Raji (cell line): ENCODE data around the gene FRMD4A.

Experiments used
- POLR2A ChIP-seq: IDR thresholded peaks from 2 replicates; pipeline ENCODE4 v1.6.1; 2011; ENCODE audit warnings: low read depth, low read length, control low read depth; ENCODE audit not compliant: insufficient read depth

FRMD4A gene

DNA sequence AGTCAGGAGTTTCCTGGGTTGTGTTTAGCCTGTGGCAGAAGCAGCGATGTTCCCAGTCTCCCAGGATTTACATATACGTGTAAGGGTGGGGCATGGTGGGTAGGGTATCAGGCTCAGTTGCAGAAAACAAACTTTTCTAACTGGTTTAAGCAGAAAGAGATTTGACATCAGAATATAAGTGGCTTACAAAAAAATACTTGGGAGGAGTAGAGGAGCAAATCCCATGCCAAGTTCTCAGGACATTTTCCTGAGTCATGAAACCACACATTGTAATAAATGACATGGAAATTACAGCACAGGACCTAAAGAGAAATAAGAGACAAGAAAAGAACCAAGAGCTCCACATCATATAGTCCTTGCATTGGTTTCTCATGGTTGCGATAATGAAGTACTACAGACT is 26.2 kb upstream of the FRMD4A start:
- no peak for TF ChIP-seq POLR2A

- no peak for TF ChIP-seq POLR2A
Measured at GRCh38 chr10:14355750-14356149, 25.0 kb upstream of the FRMD4A start.

DNA sequence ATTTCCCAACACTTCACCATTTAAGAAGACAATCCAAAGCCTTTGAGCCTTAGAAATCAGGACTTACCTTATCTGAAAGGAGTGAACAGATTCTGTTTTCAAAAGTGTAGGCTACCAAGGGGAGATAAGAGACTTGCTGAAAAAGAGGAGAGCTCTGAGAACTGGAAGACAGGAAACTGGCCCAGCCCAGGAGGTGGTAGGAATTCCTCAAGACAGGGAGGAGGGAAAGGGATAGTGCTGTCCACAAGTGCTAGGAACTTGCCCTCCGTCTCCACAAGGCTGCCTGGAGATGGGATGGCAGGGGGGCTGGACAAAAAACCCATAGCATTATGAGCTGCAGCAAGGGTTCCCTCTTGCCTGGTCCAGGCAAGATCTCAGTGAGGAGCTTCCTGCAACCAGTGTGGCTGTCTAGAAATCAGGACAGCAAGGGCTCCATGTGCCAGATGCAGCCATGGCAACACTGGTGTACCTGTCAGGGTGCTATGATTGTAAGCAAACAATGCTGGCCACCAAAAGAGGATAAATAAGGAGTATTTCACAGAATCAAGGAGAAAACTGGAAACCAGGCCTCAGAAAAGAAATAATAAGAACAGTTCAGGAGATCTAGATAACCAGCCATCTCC is 22.7 kb upstream of the FRMD4A start:
- TF ChIP-seq POLR2A = no peak

DNA sequence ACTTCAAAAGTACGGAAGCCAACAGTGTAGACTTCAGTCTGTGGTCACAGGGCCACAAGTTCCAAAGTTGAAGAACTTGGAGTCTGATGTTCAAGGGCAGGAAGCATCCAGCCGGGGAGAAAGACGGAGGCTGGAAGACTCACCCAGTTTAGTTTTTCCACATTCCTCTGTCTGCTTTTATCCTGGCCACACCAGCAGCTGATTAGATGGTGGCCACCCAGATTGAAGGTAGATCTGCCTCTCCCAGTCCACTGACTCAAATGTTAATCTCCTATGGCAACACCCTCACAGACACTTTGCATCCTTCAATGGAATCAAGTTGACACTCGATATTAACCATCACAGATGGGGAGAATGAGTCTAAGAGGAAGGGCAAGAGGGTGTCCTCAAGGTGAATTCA is 19.3 kb upstream of the FRMD4A start:
- TF ChIP-seq POLR2A = no peak

DNA sequence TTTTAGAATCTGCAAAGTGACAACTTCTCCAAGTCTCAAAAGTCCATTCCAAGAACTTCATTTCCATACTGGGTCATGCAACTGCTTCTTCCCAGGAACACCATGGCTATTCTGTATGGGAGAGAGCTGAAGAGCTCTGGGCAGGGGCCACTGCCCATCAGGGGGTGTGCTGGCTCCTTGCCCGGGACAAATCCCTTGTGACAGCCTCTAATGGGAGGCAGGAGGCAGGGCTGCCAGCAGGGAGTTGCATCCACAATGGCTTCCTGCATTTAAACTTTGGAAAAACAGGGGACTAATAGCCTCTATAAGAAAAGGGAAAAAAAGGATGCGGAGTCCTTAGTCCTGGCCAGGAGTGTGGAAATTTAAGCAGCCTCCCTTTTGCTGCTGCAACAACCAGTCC is 18.4 kb upstream of the FRMD4A start:
- TF ChIP-seq POLR2A = no peak

- TF ChIP-seq POLR2A = no peak
Measured at GRCh38 chr10:14345262-14345661, 14.5 kb upstream of the FRMD4A start.

GRCh38 chr10:14340051-14340744 is 9.5 kb upstream of the FRMD4A start:
- no peak for TF ChIP-seq POLR2A

DNA sequence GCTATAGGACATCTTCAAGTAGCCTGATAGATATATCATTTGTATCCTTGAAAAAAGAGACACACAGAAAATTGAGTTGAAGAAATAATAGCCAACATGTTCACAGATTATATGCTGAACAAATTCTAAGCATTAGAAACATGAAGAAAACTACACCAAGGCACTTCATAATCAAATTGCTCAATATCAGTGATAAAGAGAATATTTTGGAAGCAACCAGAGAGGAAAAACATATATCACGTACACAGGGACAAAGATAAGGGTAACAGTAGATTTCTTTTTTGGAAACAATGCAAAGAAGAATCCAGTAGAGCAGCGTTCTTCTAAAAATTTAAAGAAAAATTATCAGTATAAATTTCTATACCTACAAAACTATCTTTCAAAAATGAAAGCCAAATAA is 6.0 kb upstream of the FRMD4A start:
- no peak for TF ChIP-seq POLR2A

DNA sequence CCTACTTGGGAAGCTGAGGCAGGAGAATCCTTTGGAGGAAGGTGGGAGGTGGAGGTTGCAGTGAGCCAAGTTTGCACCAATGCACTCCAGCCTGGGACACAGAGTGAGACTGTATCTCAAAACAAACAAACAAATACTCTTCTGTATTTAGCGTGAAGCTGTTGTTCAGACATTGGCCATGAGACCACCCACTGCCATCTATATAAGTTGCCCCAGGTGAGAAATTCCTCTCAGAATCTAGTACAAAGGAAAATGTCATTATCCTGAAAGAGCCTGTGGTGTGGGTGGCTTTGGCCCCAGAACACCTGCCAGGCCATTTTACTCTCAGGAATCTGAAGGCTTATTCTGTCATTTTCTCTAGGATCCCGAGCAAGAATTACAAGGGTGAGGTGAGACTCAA is 4.0 kb upstream of the FRMD4A start:
- TF ChIP-seq POLR2A = no peak

DNA sequence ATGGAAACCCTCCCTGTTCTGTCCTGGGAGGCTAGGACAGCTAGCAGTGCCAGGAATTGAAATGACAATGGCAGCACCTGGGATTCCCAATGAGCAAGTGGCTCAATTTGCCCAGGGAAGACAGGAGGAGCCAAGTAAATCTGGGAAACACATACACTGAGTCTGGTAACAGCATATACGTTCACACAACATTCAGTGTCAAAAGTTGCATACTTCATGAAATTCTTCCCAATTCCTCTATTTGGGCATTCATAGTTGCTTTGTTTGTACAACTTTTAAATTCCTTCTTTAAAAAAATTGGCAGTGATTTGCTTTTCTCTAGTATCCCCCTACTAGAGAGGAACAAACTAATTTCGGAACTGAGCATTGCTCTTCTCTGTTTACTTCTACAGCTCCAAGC is 2.9 kb upstream of the FRMD4A start:
- no peak for TF ChIP-seq POLR2A

DNA sequence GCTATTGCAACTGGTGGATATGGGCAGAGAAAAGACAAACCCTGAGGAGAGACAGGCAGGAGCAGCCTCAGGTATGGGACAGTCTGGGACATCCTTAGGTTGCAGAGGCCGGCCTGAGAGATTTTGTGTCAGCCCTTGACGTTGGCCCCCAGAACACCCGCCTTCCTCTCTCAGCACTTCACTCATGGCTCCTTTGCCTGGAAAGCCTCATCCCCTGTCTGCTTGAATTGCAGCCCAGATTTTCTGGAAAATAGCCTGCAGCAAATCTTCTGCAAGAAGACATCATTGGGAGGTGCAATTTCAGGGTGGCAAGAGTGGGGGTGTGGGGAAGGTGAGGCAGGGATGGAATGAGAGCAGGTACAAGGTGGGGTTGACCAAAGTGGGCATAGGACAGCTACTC is 2.2 kb upstream of the FRMD4A start:
- TF ChIP-seq POLR2A = no peak

DNA sequence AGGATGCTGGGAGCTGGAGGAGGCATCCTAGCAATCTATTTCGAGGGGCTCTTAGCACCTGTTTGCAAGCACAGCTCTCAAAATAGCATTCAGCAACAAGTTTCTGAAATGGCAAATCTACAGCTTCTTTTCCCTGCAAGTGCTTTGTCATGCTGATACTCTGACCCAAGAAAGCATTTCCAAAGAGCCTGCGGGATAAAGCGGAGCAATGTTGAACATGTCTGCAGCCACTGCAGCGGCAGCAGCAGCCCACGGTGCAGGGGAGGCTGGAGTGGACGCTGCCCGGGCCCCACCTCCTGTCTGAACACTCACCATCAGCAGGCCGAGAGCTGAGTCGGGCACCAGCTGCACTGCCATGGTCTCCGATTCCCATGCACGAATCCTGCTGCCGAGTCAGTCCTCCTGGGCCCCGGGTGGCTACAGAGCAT is 964 bp downstream of the FRMD4A start:
- TF ChIP-seq POLR2A = no peak

- TF ChIP-seq POLR2A = no peak
Measured at GRCh38 chr10:14328881-14329672, 1.6 kb downstream of the FRMD4A start.

- TF ChIP-seq POLR2A = no peak
Measured at GRCh38 chr10:14327527-14327926, 3.2 kb downstream of the FRMD4A start.

DNA sequence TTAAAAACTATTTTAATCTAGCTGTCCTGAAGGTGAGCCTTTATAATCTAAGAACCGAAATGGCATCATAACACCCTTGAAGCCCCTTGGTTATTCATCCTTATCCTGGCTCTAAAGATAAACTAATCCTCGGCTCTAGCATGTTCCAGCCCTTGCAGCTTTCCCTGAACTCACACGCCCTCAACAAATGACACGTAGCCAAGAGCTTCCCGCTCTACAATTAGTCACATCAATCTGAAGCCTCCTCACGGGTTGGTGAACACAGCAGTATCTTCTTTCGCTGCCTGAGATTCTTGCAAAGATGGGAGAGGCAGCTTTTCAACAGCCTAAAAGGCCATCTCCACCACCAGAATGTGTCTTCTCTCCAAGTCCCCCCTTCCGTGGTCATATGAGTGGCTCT is 4.1 kb downstream of the FRMD4A start:
- TF ChIP-seq POLR2A = no peak

DNA sequence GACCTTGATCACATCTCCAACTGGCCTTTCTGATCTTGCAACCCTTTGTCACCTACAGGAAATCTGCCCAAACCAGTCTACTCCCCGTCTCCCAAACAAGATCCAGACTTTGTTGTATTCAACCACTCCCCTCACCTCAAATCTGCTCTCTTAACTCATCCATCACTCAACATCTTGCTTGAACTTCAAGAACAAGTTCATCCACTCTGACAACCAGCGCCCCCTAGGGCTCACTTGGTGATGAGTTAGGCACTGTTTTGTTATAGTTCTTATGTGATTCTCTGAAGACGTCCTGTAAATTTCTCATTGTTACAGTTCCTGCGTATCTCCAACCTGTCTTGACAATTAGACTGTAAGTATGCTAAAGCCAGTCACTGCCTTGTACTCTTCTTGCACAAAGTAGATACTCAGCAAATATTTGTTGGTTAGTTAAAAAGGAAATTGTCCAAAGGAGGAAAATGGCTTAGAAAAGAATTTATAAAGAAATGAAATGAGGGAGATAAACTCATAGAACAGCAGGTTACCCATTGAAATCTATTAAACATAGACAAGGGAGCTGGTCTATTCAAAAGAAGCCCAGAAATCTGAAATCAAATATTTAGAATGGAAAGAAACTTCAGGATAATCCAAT is 5.3 kb downstream of the FRMD4A start:
- TF ChIP-seq POLR2A = no peak

DNA sequence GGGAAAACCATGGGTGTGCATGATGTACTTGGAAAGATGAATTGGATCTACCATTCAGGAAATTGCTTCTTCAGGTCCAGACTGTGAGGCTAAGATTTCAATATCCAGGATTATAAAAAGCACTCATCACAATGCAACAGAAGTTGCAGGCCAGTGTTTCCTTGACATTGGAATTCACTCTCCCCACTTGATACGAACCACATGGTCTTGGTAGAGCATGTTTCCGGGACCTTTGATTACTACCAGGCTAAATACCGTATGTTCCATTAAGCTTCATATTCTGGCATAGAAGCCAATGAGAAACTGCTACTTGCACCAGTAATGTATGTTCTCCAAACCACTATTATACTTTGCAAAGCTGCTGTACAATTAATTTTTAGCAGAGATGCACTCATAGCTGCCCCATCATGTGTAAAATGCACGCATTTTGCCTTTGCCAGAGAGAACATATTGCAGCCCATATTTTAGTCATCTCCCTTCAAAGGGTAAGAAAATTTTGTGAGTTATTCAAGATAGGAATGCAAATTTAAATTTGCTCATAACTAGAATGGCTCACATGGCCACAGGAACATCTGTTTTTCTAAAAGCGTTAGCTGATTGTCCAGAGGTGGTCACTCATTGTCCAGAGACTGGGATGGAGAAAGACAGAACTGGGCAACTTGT is 8.1 kb downstream of the FRMD4A start:
- no peak for TF ChIP-seq POLR2A
